Mesothelial cell of epicardium (in vitro differentiated cells): ENCODE measurements around the gene PDGFC. TPM values are rescaled to one million over a fixed set of nuclear protein-coding genes. Genes with fewer than 3 reads are reported as not detected.

ENCODE experiments used
- DNase-seq, 2 experiments: peaks; one replicate each; pipeline ENCODE4 v3.0.0; 2021; ENCODE audit warnings: low spot score in 2 of 2; ENCODE audit not compliant: unreplicated experiment in 2 of 2
- H3K27ac Mint-ChIP-seq: 2 replicates; pipeline ENCODE4 v1.8.0; 2021; ENCODE audit warnings: mixed read lengths
- H3K27me3 Mint-ChIP-seq: 2 replicates; pipeline ENCODE4 v1.8.0; 2021; ENCODE audit warnings: low read depth, mixed read lengths
- H3K36me3 Mint-ChIP-seq: 2 replicates; pipeline ENCODE4 v1.8.0; 2021; ENCODE audit warnings: mixed read lengths
- H3K4me1 Mint-ChIP-seq: 2 replicates; pipeline ENCODE4 v1.8.0; 2021; ENCODE audit warnings: mixed read lengths
- H3K4me3 Mint-ChIP-seq: 2 replicates; pipeline ENCODE4 v1.8.0; 2021; ENCODE audit warnings: mild to moderate bottlenecking, moderate library complexity, mixed read lengths
- H3K9me3 Mint-ChIP-seq: 2 replicates; pipeline ENCODE4 v1.8.0; 2021; ENCODE audit warnings: mixed read lengths
- total RNA-seq: library from RNA; stranded (reverse); gene quantifications from 3 replicates; pipeline ENCODE4 v1.2.1, GENCODE V29; 2021
- TF ChIP-seq, protein P1 (sequence below): fragments of 200-600 bp; sonication (generic); IDR thresholded peaks from one replicate; pipeline ENCODE4 v1.5.0; 2021; ENCODE audit warnings: antibody characterized with exemption; ENCODE audit not compliant: unreplicated experiment

The PDGFC gene
- total RNA-seq, 1 donor from 2014 or later: 83.5 TPM

DNA sequence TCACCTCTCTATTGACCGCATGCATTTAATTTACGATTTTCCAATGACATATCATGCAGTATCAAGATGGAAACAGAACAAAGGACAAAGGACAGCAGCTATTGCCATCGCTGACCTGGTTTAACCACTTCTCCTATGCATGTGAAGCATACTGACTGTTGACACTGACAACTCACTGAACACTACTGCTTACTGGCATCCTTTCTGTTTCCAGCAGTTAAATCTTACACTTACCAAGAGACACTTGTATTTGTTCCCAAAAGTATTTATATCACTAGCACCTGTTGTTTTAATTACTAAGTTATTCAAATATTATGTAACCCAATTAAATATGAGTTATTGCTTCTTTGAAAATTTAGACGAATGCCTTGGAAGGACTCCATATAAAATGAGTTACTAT, 176.7 kb downstream of the PDGFC start:
- no peak overlapping the region for H3K27ac Mint-ChIP-seq
- no peaks in the 10 kb centered on the region for H3K27me3 Mint-ChIP-seq
- H3K4me3 Mint-ChIP-seq: no peak overlapping the region
- H3K4me1 Mint-ChIP-seq: peaks cover 62% of the 10 kb centered on the region
- TF ChIP-seq, protein P1, sequence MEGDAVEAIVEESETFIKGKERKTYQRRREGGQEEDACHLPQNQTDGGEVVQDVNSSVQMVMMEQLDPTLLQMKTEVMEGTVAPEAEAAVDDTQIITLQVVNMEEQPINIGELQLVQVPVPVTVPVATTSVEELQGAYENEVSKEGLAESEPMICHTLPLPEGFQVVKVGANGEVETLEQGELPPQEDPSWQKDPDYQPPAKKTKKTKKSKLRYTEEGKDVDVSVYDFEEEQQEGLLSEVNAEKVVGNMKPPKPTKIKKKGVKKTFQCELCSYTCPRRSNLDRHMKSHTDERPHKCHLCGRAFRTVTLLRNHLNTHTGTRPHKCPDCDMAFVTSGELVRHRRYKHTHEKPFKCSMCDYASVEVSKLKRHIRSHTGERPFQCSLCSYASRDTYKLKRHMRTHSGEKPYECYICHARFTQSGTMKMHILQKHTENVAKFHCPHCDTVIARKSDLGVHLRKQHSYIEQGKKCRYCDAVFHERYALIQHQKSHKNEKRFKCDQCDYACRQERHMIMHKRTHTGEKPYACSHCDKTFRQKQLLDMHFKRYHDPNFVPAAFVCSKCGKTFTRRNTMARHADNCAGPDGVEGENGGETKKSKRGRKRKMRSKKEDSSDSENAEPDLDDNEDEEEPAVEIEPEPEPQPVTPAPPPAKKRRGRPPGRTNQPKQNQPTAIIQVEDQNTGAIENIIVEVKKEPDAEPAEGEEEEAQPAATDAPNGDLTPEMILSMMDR: no peak
- H3K9me3 Mint-ChIP-seq: no peaks in the 10 kb centered on the region
- H3K36me3 Mint-ChIP-seq: peaks cover 2% of the 10 kb centered on the region
- DNase-seq: no peak

DNA sequence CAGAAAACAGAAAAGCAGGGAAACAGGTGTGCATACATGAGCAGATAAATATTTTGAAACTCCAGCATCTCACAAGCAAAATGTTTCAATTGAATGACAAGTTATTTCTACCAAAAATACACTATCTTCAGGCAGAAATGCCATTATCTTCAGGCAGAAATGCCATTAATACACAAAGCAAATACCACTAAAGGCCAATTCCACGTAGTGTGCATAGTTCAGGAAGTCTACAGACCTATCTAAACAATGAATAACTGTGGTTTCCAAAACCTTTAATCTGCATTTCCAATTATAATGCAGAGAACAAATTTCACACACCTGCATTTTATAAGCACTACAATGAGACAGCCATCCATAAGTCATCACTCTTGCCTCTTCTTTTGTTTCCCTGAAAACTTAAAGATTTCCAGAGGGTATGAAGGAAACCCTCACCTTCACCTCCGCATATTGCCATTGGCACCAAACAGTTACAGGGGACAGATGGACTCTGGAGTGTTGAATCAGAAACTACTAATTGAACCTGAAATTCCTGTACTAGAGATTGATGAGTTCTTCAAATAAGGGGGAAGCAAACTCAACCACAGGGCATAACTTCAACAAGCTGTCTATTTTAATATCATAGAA, 179.0 kb downstream of the PDGFC start:
- no peak overlapping the region for H3K4me3 Mint-ChIP-seq
- H3K36me3 Mint-ChIP-seq: peaks cover 2% of the 10 kb centered on the region
- no peak overlapping the region for H3K27ac Mint-ChIP-seq
- H3K27me3 Mint-ChIP-seq: no peaks in the 10 kb centered on the region
- H3K9me3 Mint-ChIP-seq: no peaks in the 10 kb centered on the region
- no peak for DNase-seq
- TF ChIP-seq, protein P1: no peak
- peaks cover 43% of the 10 kb centered on the region for H3K4me1 Mint-ChIP-seq

DNA sequence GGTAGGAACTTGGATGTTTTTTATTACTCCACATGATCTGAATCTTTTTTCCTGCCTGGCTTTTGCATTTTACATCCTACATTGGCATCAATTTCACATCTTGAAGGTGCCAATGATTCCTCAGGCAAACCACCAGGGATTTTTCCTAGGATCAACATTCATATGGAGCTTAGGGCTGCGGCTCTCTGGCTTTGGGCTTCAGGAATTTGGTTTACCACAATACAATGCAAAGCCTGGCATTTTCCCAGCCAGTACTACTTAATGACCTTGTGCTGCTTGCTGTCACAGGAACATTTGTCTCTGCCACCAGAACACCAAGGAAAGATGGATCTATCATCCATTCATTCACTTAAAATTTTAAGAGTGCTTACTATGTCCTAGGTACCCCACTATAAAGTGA, 180.7 kb downstream of the PDGFC start:
- Mint-ChIP-seq H3K4me1 (peaks cover 41% of the 10 kb centered on the region), H3K4me3 (no peak overlapping the region), H3K27ac (no peak overlapping the region), H3K27me3 (no peaks in the 10 kb centered on the region), H3K36me3 (no peaks in the 10 kb centered on the region), H3K9me3 (no peaks in the 10 kb centered on the region)
- TF ChIP-seq, protein P1: no peak
- DNase-seq: no peak

DNA sequence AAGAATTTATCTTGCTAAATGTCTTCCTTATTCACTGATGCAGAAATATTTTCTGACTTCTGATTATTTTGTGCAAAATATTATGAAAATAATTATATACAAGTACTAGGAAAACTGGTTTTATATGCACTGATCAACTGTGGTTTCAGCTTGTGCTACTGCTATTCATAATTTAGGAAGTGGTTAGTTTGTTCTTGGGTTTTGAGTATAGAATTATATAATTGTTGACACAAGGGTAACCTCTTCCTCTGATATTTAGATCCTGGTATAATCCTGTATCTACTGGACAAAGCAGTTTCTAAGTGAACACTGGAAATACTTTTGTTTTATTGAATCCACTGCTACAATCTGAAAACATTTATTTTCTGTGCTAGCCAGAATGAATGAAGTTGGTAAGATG, 182.8 kb downstream of the PDGFC start:
- no peak for DNase-seq
- Mint-ChIP-seq H3K27ac (no peak overlapping the region), H3K4me1 (peaks cover 25% of the 10 kb centered on the region), H3K4me3 (no peak overlapping the region), H3K27me3 (no peaks in the 10 kb centered on the region), H3K9me3 (no peaks in the 10 kb centered on the region), H3K36me3 (peaks cover 4% of the 10 kb centered on the region)
- TF ChIP-seq, protein P1: no peak

DNA sequence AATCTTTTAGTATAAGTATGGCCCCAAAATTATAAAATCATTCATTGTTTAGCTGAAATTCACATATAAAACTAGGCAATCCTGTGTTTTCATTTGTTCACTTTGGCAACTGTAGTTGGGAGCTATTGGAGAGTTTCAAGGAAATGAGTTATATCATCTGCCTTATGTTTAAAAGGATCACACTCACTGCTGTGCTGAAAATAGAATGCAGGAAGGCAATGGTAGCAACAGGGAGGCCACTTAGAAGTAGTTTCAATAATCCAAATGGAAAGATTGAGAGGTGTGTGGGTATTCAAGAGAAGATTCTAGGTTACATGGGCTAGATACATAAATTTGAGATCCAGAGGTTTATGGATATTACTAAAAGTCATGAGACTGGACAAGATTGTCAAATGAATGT, 184.9 kb downstream of the PDGFC start:
- TF ChIP-seq, protein P1: no peak
- Mint-ChIP-seq H3K4me1 (peaks cover 14% of the 10 kb centered on the region), H3K27me3 (no peaks in the 10 kb centered on the region), H3K27ac (no peak overlapping the region), H3K36me3 (peaks cover 9% of the 10 kb centered on the region), H3K4me3 (no peak overlapping the region), H3K9me3 (no peaks in the 10 kb centered on the region)
- DNase-seq: no peak

DNA sequence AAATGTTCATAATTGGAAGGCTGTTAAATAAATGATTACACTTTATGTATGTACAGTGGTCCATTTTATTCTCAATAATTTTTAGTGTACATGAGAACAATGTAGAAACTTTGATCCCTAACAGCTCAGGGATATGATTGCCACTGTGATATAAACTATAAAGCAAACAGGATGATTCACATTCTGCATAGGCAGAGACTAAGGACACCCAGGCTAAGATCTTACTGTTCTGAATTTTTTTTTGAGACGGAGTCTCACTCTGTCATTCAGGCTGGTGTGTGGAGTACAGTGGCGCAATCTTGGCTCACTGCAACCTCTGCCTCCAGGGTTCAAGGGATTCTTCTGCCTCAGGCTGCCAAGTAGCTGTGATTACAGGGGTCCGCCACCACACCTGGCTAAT, 186.6 kb downstream of the PDGFC start:
- no peaks in the 10 kb centered on the region for H3K27me3 Mint-ChIP-seq
- no peak overlapping the region for H3K27ac Mint-ChIP-seq
- TF ChIP-seq, protein P1: no peak
- H3K36me3 Mint-ChIP-seq: peaks cover 20% of the 10 kb centered on the region
- no peak overlapping the region for H3K4me3 Mint-ChIP-seq
- H3K9me3 Mint-ChIP-seq: peaks cover 5% of the 10 kb centered on the region
- peaks cover under 1% of the 10 kb centered on the region for H3K4me1 Mint-ChIP-seq
- DNase-seq: no peak
